Activated T-cell treated with anti-CD3 and anti-CD28 coated beads, Interleukin-2, amount 50 U/mL, for 1 hour (primary cell): ENCODE data around the gene FRA10AC1.
"Not testable (repeated sequence)": the region's sequence is repeated elsewhere in the genome, so short reads cannot be mapped to it uniquely, and the experiment has no call there.

Experiments used
- DNase-seq: peaks from one replicate; pipeline ENCODE4 v3.0.0-alpha.2; 2020

Gene FRA10AC1

DNA sequence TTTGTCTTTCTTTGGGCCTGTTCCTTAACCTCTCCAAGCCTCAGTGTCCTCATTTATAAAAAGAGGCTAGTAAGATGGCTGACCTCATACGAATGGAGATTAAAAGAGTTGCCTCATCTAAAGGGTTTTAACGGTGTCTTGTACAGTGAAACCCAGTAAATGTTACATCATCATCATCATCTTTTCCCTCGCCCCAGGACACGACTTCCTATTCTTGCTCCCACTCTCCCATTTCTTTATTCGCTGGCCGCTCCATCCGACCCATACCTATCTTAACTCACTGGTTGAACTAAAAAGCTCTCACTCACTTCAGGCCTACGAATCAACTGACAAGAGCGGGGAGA, 554 bp downstream of the FRA10AC1 start:
- peak; percentile 28 for DNase-seq

DNA sequence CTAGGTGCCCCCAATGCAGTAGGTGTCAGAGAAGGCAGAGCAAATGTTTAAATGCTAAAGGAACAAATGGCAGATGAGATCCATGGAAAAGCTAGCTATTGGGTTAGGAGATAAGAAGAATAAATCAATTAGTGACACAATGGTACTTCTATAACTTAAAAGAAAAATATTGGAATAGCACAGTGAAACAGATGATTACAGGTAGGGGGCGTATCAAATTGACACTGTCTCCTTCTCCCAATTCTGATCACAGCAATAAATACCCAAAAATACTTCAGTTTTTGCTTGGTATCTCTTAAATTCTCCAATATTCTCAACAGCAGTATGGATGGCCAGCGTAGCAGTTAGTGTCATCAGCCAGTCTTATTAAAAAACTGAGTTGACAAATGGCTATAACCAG, 5.2 kb downstream of the FRA10AC1 start:
- DNase-seq = no peak

DNA sequence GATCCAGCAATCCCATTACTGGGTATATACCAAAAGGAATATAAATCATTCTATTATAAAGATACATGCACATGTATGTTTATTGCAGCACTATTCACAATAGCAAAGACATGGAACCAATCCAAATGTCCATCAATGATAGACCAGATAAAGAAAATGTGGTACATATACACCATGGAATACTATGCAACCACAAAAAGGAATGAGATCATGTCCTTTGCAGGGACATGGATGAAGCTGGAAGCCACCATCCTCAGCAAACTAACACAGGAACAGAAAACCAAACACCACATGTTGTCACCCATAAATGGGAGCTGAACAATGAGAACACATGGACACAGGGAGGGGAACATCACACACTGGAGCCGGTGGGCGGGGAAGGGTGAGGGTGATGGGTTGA, 5.8 kb downstream of the FRA10AC1 start:
- DNase-seq = not testable (repeated sequence)

DNA sequence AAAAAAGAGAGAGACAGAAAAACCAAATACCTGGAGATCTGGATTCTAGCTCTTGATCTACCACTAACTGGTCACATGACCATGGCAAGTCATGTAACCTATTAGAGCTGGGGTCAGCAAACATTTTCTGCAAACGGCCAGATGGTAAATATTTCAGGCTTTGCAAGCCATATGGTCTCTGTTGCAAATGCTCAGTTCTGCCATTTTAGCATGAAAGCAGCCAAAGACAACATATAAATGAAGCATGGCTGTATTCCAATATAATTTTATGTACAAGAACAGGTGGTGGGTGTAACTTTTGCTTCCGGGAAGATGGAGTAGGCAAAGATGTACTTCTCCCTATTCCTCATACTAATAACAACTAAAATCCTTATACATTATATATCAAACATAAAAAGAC, 6.7 kb downstream of the FRA10AC1 start:
- no peak for DNase-seq

DNA sequence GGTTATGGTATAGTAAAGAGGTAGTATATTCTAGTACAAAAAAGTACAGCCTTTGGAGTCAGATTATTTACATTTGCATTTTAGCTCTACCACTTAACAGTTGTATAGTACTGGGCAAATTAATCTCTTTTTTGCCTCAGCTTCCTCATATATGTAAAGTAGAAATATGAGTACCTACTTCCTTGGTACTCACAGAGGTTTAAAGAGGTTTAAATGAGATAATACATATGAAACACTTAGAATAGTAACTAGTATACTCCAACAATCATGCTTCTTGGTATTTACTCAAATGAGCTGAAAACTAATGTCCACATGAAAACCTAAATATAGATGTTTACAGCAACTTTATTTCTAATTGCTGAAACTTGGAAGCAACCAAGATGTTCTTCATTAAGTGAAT, 14.7 kb downstream of the FRA10AC1 start:
- DNase-seq = no peak

DNA sequence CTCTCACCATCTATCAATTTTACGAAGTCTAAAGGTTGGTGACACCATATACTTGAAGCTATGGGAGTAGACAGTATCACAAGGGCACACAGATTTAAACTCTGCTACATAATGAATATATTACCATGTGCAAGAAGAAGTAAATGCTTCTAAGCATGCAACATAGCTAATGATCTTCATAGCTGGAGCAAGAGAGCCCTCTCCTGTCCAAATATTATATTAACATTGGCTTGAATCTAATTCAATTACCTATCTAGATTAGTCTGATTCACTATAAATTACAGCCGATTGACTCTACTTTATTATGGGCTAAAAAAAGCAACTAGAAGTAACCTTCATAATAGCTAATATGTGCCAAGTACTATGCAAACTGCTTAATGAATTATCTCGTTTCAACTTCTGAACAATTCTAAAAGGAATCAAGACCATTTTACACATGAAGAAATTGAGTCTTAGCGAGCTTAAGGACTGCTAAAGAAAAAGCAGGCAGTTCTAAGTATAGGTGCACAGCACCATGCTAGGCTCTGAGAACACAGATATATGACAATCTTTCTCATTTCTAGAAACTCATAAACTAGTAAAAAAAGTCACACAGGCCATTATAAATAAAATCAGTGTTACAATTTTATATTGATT, 21.9 kb downstream of the FRA10AC1 start:
- no peak for DNase-seq

DNA sequence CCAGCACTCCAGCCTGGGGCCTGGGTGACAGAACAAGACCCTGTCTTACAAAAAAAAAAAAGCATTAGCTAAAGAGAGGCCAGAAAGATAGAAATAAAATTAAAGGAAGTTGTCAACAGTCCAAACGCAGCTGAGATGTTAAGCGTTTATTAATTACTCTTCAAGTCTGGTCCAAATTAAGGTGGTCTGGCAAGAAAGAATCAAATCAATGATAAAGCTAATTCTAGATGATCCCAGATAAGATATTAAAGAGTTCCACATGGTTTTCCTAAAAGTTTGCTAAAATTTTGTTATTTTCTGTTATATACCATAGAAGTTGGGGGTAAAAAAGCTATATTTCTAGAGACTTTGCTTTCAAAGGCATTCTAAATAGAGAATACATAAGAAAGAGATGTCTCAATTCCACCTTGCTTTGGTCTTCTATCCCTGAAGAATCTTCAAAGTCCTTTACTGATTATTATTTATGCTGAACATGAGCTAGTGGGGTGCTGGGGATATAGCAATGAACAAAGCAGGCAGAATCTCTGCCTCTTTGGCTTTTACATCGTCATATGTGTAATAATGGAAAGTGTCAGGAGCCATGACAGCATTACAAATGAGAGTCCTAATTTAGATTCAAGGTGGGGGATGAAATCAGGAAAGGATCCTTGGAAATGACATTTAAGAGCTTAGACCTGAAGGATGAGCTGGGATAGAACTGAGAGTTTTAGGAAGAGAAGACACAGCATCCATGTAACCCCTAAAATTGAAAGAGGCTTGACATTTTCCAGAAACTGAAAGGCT, 23.4 kb downstream of the FRA10AC1 start:
- DNase-seq = no peak

DNA sequence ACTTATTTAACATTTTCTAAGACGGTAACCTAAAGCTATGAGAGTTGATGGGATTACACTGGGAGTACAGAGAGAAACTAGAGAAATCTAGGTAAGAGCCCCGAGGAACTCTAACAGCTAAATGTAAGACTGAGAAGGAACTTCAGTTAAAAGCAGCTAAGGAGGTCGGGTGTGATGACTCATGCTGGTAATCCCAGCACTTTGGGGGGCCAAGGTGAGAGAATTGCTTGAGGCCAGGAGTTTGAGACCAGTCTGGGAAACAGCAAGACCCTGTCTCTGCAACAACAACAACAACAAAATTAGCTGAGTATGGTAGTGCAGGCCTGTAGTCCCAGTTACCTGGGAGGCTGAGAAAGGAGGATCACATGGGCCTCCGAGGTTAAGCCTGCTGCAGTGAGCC, 24.0 kb downstream of the FRA10AC1 start:
- no peak for DNase-seq

DNA sequence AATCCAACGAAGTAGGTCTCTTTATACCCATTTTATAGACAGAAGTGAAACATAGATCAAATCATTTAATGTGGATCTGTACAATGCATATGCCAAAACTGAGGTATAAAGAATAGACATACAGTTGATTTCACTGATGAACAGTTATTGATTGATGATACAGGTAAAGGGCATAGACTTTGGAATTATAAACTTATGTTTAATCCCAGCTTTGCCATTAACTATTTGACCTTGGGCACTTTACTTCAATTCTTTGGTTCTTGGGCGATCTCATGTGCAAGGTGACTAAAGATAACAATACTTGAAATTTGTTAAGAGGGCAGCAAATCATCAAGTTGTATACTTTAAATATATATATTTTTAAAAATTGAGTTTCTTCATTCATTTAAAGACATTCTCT, 28.6 kb downstream of the FRA10AC1 start:
- DNase-seq = no peak

DNA sequence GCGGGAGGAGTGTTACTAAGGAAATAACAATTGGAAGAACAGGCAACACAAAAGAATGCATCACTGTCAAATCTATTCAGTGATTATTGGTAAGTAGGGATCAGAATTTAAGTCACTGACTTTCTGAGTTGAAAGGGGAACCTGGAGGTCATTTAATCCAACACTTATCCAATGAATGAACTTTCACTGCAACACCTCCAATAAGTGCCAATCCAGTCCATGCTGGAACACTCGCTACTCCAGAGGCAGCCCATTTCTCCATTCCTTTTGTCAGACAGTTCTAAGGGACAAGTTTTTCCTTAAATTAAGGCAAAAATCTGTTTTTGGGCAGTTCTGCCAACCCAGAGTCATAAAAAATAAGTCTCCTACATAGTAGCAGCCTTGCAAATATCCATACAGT, 29.5 kb downstream of the FRA10AC1 start:
- DNase-seq = no peak

DNA sequence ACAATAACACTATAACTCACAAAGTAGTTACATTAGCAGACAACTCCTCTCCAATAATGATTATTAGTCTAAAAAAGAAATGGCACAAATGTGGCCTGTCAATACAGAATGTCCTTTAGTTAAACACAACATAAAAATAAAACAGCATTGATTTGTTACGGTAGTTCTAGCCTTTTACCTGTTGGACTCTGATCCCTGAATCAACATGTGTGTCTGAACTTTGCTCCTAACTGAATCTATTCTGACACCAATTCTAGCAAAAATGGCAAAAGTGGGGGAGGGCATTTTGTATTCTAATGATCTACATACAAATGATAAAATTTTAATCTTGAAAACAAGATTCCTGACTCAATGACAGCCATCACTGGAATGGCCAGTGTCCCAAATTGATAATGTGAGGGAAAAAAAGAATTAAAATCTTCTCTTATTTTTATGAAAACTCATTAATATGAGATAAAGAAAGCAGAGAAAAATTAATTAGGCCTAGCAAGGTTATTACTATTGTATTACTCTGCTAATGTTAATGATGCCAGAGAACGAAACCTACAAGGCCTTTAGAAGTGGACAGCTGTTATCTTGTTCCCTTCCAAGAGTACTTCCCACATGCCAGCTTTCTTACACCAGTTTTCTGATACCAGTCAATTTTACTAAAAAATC, 30.2 kb downstream of the FRA10AC1 start:
- DNase-seq = no peak

DNA sequence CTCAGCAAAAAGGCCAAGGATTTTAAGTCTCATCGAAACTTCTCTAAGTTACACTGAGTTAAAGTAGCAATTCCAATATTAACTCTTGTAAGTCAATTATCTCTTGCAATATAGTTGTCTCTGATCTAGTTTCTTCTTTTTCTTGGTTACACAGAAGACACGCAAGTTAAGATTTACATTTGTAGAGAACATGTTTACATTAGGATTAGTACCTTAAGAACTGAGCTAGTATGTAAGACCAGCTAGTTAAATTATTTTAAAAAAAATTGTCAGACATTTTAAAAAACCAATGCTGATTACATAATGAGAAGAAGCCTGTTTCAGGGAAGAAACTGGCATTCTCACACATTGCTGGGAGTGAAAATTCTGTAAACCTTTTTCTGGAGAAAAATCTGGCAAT, 31.4 kb downstream of the FRA10AC1 start:
- no peak for DNase-seq

DNA sequence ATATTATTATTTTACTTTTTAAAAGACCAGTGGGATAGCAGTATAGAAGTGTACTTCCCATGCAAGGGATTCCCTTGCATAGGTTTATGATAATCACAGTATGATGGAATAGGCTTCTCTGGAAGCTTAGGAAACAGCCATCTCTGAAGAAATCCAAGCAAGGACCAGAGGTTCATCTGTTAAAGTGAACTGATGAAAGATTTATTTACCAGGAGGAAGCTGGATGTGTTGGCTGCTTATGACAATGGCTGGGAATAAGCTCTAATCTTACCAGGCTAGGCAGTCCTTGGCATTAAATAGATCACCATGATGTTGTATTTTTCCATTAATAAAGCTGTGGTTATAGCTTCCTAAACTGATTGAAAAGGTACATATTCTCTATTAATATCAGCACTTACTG, 32.0 kb downstream of the FRA10AC1 start:
- DNase-seq = no peak

DNA sequence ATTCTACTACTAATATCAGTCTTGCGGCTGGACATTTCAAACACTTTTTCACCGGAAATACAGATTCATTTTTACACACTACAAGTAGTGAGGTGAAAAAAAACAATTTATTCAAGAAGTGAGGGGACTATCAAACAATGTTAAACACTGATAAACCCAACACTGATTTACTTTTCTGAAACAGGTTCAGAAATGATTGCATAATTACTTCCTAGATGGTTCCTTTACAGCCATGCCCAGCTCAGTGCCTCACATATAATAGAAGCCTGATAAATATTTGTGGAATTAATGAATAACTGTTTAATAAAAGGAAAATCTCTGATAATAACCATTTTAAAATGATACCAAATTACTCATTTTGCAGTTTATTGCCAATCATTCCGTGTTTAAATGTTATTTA, 34.6 kb downstream of the FRA10AC1 start:
- DNase-seq = no peak

DNA sequence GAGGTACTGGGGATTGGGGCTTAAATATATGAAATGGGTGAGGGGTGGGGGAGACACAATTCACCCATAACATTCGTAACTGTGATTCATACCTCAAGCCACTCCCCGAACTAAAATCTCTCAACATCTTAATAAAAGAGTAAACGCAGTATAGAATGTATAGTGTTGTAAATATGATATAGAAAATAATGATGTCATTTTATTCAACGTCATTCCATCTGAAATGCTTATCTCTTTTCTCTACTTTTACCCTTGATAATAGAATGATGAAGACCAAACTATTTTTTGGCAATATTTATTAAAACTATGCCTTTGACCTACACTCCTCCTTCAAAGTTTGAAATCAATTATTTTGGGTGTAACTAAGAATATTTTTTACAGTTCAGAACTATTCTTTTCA, 36.4 kb downstream of the FRA10AC1 start:
- DNase-seq = no peak

DNA sequence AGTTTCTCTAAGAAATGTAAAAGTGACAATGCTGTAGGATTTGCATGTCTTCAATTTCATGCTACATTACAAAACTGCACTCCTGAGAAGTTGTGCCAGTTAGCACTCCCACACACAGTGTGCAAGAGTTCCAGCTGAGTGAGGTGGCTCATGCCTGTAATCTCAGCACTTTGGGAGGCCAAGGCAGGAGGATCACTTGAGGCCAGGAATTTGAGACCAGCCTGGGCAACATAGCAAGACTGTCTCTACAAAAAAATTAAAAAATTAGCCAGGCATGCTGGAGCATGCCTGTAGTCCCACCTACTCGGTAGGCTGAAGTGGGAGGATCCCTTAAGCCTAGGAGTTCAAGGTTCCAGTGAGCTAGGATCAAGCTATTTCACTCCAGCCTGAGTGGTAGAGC, 44.6 kb downstream of the FRA10AC1 start:
- DNase-seq = no peak

DNA sequence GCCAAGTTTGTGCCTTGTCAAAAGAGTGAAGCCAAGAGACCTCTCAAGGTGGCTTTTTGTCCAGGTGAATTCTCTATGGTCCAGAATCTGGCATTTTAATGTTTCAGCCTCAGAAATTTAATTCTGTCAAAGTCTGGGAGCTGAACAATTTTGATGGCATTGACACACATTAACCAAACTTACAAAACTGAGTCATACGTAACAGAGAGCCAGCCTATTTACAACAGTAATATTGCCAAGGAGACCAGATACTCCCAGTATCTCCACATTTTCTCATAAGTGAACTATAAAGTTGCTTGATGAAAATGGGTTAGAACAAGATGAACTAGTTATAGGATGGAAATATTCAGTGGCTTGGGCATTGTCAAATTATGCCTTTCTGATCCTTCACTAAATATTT, 46.2 kb downstream of the FRA10AC1 start:
- no peak for DNase-seq

DNA sequence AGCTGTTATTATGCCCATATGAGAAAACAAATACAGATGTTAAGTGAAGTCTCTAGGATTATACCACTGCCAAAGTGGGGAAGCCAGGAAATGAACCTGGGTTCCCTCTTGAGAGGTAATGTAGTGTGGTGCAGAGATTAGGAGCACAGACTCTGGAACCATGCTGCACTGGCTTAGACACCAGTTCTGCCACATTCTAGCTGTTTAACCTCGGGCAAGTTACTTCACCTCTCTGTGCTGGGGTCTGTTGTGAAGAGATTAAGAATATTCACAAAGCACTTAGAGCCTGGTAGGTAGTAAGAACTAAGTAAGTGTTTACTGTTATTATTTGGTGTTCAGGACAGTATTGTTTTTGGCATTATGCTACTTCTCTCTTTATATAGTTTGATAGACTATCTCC, 48.2 kb downstream of the FRA10AC1 start:
- DNase-seq = no peak

DNA sequence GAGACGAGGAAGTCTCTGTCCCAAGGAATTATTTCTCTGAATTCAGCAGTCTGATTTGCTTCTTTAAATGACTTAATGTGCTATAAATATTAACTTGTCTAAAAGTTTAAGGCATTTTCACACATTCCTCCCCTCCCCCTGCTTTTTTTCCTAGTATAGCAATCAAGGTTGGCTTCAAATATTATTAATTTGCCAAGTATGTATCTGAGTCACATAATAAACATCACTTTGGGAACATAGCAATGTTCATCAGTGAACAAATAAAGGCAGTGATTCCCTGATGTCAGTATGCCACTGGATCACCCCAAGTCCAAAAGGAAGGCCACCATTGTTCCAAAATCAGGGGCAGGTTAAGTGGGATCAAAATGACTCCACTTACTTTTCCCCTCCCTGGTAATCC, 49.5 kb downstream of the FRA10AC1 start:
- no peak for DNase-seq

DNA sequence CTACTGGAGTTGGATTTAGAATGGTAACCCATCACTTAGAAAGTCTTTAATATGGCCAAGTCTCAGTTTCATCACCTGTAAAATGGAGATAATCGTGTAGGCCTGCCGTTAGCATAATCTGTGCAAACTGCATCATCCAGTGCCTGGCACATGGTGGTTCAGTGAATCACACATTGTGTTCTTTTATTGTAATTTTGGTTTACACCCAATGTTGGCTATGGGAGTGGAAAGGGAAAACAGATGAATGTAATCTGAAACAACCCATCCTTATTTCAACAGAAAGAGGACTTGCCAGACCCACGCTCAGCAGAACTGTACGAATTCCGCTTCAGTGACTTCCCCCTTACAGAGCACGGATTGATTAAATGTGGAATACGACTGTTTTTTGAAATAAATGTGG, 62.6 kb downstream of the FRA10AC1 start:
- DNase-seq = no peak

DNA sequence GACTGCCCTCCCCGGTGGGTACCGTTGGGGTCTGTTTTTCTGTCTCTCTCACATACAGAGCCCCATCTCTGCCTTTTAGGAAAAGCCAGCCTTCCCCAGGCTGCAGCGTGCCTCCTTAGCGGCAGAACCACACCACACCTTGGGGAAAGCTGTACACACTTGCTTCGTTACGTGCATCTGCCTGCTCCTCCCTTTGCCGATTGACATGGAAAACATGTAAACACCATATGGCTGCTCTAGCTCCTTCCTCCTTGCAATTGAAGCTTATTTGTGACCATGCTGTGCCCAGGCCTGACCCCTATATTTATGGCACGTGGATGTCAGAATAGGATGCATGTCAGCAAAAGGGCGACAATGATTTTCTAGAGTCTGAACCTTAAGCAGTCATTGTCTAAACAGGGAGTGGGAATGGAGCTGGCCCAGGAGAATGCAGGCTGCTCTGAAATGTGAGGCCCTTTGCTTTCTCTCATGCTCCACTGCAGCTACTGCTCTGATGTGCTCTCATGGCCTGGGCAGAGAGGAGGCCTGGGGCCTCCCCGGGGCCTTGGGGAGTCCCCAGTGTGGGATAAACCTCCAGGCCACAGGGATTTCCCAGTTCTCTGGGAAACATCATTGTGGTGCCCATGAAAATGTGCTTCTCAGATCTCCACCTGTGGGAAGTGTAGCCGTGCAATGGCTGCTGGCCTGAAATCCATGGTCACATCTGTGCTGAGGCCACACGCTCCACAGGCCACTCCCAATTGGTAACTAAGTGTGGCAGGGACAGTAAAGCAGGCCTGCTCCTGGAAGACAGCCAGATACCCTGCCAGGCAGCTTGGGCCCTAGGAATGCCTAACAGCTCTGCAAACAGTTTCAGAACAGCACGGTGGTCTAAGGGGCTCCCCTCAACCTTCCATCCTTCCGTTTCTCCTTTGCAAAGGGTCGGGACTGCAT, 71.5 kb downstream of the FRA10AC1 start:
- DNase-seq = no peak

DNA sequence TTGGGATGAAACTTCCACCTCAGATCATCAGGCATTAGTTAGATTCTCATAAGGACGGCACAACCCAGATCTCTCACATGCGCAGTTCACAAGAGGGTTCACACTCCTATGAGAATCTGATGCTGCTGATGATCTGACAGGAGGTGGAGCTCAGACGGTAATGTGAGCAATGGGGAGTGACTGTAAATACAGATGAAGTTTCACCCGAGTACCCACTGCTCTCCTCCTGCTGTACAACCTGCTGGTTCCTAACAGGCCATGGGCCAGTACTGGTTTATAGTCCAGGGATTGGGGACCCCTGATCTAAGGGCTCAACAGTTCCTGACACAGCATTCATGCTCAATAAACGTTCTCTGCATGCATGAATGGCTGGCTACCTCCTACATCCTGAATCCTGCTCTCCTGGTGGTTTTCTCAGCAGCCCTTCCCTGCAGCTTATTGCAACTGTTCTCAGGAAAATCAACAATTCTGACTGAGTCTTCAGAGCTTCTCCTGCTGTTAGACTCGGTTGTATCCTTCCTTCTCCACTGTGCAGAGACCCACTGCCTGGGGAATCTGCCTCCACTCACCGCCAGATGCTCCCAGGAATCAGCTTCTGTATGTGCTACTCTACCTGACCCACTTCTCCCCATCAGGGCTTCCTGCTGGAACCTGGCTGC, 72.6 kb downstream of the FRA10AC1 start:
- DNase-seq = no peak

DNA sequence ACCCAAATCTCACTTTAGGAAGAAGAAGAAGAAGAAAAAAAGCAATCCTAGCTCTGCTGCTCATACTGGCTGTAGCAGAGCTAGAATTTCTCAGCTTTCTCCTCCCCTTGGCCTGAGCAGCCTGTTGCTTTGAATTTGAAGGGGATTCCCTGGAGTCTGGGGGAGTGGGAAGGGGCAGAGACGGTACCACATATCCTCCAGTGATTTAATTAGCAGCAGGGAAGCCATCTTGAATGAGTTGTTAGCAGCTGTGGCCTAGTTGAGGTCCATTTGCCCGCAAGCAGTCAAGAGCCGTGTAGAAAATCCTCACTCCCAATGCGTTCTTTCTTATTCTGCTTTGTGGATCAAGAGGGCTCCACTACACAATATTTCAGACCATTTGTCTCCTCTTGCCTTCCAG, 73.5 kb downstream of the FRA10AC1 start:
- no peak for DNase-seq
